GM23338 (cell line): Measurements from ENCODE around the gene ZBTB40. TPM values are rescaled to one million over a fixed set of nuclear protein-coding genes. Genes with fewer than 3 reads are reported as not detected.

Source experiments
- ATAC-seq: fragments of 200-7000 bp; cut with Tn5 transposase; 3 replicates; pipeline ENCODE4 v1.9.1; 2020
- DNase-seq: peaks from one replicate; pipeline ENCODE4 v3.0.0-alpha.2; 2015; ENCODE audit warnings: low spot score
- H2AFZ ChIP-seq: fragments of 200-600 bp; sonication (generic); 2 replicates; pipeline ENCODE4 v1.8.0; 2016; ENCODE audit warnings: antibody characterized with exemption, mild to moderate bottlenecking, moderate library complexity
- H3F3A ChIP-seq: fragments of 200-600 bp; sonication (generic); replicated peaks from 2 replicates; pipeline ENCODE4 v1.8.0; 2017; ENCODE audit warnings: antibody characterized with exemption, mixed run types, low read depth
- H3K27ac ChIP-seq: fragments of 200-600 bp; sonication (generic); 2 replicates; pipeline ENCODE4 v1.6.1; 2016; ENCODE audit warnings: low read depth
- H3K27me3 ChIP-seq: fragments of 200-600 bp; sonication (generic); 2 replicates; pipeline ENCODE4 v1.8.0; 2016; ENCODE audit warnings: mild to moderate bottlenecking, mixed run types, moderate library complexity; ENCODE audit not compliant: insufficient read depth
- H3K36me3 ChIP-seq: fragments of 200-600 bp; sonication (generic); 2 replicates; pipeline ENCODE4 v1.8.0; 2016; ENCODE audit warnings: mild to moderate bottlenecking; ENCODE audit not compliant: insufficient read depth
- H3K4me1 ChIP-seq: fragments of 200-600 bp; sonication (generic); 2 replicates; pipeline ENCODE4 v1.8.0; 2016; ENCODE audit warnings: mild to moderate bottlenecking, moderate library complexity; ENCODE audit not compliant: insufficient read depth
- H3K4me2 ChIP-seq: fragments of 200-600 bp; sonication (generic); 2 replicates; pipeline ENCODE4 v1.7.1; 2017; ENCODE audit warnings: mixed run types
- H3K4me3 ChIP-seq: fragments of 200-600 bp; sonication (generic); 2 replicates; pipeline ENCODE4 v1.6.1; 2016; ENCODE audit warnings: mixed run types
- H3K79me2 ChIP-seq: fragments of 200-600 bp; sonication (generic); replicated peaks from 2 replicates; pipeline ENCODE4 v1.8.0; 2017; ENCODE audit warnings: mild to moderate bottlenecking; ENCODE audit not compliant: insufficient read depth
- H3K9me2 ChIP-seq: fragments of 200-600 bp; sonication (generic); 2 replicates; pipeline ENCODE4 v1.8.0; 2017; ENCODE audit not compliant: insufficient read depth
- H4K20me1 ChIP-seq: fragments of 200-600 bp; sonication (generic); replicated peaks from 2 replicates; pipeline ENCODE4 v1.8.0; 2017; ENCODE audit warnings: mild to moderate bottlenecking; ENCODE audit not compliant: insufficient read depth
- H3K27ac Mint-ChIP-seq: 2 replicates; pipeline ENCODE4 v1.8.0; 2020; ENCODE audit warnings: inconsistent platforms, mild to moderate bottlenecking, moderate library complexity, mixed read lengths
- H3K27me3 Mint-ChIP-seq: 3 replicates; pipeline ENCODE4 v1.8.0; 2022; ENCODE audit warnings: low read depth, mild to moderate bottlenecking, moderate library complexity, mixed read lengths, inconsistent platforms; ENCODE audit not compliant: insufficient read depth, poor library complexity
- H3K36me3 Mint-ChIP-seq: 3 replicates; pipeline ENCODE4 v1.8.0; 2021; ENCODE audit warnings: low read depth, mild to moderate bottlenecking, inconsistent platforms, moderate library complexity, mixed read lengths
- H3K4me1 Mint-ChIP-seq: 3 replicates; pipeline ENCODE4 v1.8.0; 2020; ENCODE audit warnings: mild to moderate bottlenecking, inconsistent platforms, mixed read lengths
- H3K4me3 Mint-ChIP-seq: 3 replicates; pipeline ENCODE4 v1.8.0; 2021; ENCODE audit warnings: moderate library complexity, mild to moderate bottlenecking, inconsistent platforms, mixed read lengths
- H3K9me3 Mint-ChIP-seq: 3 replicates; pipeline ENCODE4 v1.8.0; 2020; ENCODE audit warnings: moderate library complexity, mild to moderate bottlenecking, inconsistent platforms, mixed read lengths
- CREB1 ChIP-seq: fragments of 250-450 bp; sonication (Bioruptor Pico); IDR thresholded peaks from 2 replicates; pipeline ENCODE4 v1.5.0; 2020; ENCODE audit warnings: low read depth, mild to moderate bottlenecking, moderate library complexity
- EZH2 ChIP-seq: fragments of 200-600 bp; sonication (generic); IDR thresholded peaks from one replicate; pipeline ENCODE4 v1.8.0; 2017; ENCODE audit warnings: antibody characterized with exemption, mild to moderate bottlenecking, low read depth; ENCODE audit not compliant: unreplicated experiment
- EZH2phosphoT487 ChIP-seq: fragments of 200-600 bp; sonication (generic); IDR thresholded peaks from one replicate; pipeline ENCODE4 v1.8.1; 2018; ENCODE audit warnings: antibody characterized with exemption; ENCODE audit not compliant: unreplicated experiment
- JUNB ChIP-seq: IDR thresholded peaks from one replicate; pipeline ENCODE4 v1.6.1; 2016; ENCODE audit warnings: antibody characterized with exemption; ENCODE audit not compliant: unreplicated experiment
- POLR2AphosphoS5 ChIP-seq: IDR thresholded peaks from 2 replicates; pipeline ENCODE4 v1.6.1; 2016; ENCODE audit warnings: antibody characterized with exemption, low read depth
- STAT1 ChIP-seq: IDR thresholded peaks from one replicate; pipeline ENCODE4 v1.6.1; 2016; ENCODE audit warnings: antibody characterized with exemption; ENCODE audit not compliant: unreplicated experiment
- ZNF114 ChIP-seq: fragments of 250-450 bp; sonication (Bioruptor Pico); IDR thresholded peaks from 2 replicates; pipeline ENCODE4 v1.5.0; 2020; ENCODE audit warnings: mild to moderate bottlenecking, moderate library complexity
- ZNF331 ChIP-seq: fragments of 250-450 bp; sonication (Bioruptor Pico); IDR thresholded peaks from 2 replicates; pipeline ENCODE4 v1.5.0; 2020; ENCODE audit warnings: low read depth, mild to moderate bottlenecking, moderate library complexity
- polyA plus RNA-seq: library from polyadenylated mRNA; unstranded; fragments of >200 nt; fragmentation: Nextera tagmentation; extraction: Ambion mirVana; gene quantifications from 2 replicates; pipeline ENCODE4 v1.2.1, GENCODE V29; 2016
- total RNA-seq: library from RNA; depleted of rRNA; stranded (reverse); fragments of >200 nt; shearing (Covaris generic); gene quantifications from 2 replicates; pipeline ENCODE4 v1.2.3, GENCODE V29; 2014
- TF ChIP-seq, protein P1 (sequence below): fragments of 250-450 bp; sonication (Bioruptor Pico); IDR thresholded peaks from 2 replicates; pipeline ENCODE4 v1.5.0; 2020; ENCODE audit warnings: mild to moderate bottlenecking, moderate library complexity
- TF ChIP-seq, protein P2 (sequence below), 2 experiments: fragments of 200-600 bp in 1 of 2; sonication (generic) in 1 of 2; conservative IDR thresholded peaks; 2 replicates each; pipeline versions ENCODE4 v1.5.1 to v1.6.1; 2016 to 2017; ENCODE audit warnings: antibody characterized with exemption in 2 of 2, low read depth in 2 of 2, mild to moderate bottlenecking in 2 of 2, moderate library complexity in 1 of 2
- TF ChIP-seq, protein P3 (sequence below): IDR thresholded peaks from one replicate; pipeline ENCODE4 v1.6.1; 2018; ENCODE audit warnings: antibody characterized with exemption; ENCODE audit not compliant: unreplicated experiment

ZBTB40 gene
- total and polyA plus RNA-seq, 2 experiments from 2014 or later, result 3.1 to 22.7 TPM

DNA sequence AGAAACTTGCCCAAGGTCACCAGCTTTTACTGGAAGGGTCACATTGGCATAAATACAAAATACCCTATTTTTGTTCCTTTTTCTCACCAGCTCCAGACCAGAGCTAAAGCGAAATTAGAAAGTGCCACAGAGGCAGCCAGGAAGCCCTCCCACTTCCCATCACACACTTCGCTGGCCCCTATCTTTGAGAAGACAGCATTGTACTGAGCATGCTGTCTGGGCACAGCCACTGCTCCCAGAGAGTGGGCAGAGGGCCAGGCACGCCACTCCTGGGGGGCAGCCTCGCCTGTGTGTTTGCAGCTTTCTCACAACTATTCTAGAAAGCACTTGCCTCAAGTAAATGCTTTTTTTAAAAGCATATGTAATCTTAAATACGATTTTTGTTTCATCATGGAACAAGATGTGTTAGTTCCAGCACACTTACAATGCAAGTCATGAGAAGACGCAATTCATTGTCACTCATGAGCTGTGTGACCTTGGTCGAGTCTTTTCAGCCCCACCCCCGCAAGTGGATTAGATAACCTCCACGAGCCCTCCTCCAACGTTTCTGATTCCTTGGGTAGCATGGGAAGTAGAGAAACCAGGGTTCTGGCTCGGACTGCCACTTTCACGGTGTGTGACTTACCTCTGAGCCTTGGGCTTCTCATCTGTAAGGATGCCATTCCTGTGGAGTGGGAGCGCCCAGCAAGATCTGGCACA lies 85.9 kb downstream of the ZBTB40 start (continued):
- TF ChIP-seq, protein P1, sequence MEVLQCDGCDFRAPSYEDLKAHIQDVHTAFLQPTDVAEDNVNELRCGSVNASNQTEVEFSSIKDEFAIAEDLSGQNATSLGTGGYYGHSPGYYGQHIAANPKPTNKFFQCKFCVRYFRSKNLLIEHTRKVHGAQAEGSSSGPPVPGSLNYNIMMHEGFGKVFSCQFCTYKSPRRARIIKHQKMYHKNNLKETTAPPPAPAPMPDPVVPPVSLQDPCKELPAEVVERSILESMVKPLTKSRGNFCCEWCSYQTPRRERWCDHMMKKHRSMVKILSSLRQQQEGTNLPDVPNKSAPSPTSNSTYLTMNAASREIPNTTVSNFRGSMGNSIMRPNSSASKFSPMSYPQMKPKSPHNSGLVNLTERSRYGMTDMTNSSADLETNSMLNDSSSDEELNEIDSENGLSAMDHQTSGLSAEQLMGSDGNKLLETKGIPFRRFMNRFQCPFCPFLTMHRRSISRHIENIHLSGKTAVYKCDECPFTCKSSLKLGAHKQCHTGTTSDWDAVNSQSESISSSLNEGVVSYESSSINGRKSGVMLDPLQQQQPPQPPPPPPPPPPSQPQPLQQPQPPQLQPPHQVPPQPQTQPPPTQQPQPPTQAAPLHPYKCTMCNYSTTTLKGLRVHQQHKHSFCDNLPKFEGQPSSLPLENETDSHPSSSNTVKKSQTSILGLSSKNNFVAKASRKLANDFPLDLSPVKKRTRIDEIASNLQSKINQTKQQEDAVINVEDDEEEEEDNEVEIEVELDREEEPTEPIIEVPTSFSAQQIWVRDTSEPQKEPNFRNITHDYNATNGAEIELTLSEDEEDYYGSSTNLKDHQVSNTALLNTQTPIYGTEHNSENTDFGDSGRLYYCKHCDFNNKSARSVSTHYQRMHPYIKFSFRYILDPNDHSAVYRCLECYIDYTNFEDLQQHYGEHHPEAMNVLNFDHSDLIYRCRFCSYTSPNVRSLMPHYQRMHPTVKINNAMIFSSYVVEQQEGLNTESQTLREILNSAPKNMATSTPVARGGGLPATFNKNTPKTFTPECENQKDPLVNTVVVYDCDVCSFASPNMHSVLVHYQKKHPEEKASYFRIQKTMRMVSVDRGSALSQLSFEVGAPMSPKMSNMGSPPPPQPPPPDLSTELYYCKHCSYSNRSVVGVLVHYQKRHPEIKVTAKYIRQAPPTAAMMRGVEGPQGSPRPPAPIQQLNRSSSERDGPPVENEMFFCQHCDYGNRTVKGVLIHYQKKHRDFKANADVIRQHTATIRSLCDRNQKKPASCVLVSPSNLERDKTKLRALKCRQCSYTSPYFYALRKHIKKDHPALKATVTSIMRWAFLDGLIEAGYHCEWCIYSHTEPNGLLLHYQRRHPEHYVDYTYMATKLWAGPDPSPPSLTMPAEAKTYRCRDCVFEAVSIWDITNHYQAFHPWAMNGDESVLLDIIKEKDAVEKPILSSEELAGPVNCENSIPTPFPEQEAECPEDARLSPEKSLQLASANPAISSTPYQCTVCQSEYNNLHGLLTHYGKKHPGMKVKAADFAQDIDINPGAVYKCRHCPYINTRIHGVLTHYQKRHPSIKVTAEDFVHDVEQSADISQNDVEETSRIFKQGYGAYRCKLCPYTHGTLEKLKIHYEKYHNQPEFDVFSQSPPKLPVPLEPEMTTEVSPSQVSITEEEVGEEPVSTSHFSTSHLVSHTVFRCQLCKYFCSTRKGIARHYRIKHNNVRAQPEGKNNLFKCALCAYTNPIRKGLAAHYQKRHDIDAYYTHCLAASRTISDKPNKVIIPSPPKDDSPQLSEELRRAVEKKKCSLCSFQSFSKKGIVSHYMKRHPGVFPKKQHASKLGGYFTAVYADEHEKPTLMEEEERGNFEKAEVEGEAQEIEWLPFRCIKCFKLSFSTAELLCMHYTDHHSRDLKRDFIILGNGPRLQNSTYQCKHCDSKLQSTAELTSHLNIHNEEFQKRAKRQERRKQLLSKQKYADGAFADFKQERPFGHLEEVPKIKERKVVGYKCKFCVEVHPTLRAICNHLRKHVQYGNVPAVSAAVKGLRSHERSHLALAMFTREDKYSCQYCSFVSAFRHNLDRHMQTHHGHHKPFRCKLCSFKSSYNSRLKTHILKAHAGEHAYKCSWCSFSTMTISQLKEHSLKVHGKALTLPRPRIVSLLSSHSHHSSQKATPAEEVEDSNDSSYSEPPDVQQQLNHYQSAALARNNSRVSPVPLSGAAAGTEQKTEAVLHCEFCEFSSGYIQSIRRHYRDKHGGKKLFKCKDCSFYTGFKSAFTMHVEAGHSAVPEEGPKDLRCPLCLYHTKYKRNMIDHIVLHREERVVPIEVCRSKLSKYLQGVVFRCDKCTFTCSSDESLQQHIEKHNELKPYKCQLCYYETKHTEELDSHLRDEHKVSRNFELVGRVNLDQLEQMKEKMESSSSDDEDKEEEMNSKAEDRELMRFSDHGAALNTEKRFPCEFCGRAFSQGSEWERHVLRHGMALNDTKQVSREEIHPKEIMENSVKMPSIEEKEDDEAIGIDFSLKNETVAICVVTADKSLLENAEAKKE (CRISPR knock-in tag), result no peak
- TF ChIP-seq POLR2AphosphoS5 (no peak), ZNF331 (CRISPR knock-in tag) (no peak), CREB1 (CRISPR knock-in tag) (no peak), STAT1 (no peak), EZH2phosphoT487 (no peak)

DNA sequence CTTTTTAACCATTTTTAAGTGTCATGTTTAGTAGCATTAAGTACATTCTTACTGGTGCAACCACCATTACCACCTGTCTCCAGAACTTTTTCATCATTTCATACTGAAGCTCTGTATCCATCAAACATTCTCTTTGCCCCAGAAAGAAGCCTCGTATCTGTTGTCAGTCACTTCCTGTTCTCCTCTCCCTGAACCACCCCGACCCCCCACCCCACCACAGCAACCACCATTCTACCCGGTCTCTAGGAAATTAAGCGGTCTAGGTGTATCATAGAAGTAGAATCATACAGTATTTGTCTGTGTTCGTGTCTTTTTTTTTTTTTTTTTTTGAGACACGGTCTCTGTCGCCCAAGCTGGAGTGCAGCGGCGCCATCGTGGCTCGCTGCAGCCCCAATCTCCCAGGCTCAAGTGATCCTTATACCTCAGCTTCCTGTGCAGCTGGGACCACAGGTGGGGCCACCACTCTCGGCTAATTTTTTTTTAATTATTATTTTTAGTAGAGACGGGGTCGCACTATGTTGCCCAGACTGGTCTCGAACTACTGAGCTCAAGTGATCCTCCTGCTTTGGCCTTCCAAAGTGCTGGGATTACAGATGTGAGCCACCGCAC lies 88.0 kb downstream of the ZBTB40 start:
- H3K79me2 ChIP-seq, result no peaks in the 10 kb centered on the region
- H3K9me3 Mint-ChIP-seq, result no peaks in the 10 kb centered on the region
- H3K36me3 ChIP-seq, result no peaks in the 10 kb centered on the region
- H3F3A ChIP-seq, result no peaks in the 10 kb centered on the region
- TF ChIP-seq STAT1, result no peak
- TF ChIP-seq, protein P2, sequence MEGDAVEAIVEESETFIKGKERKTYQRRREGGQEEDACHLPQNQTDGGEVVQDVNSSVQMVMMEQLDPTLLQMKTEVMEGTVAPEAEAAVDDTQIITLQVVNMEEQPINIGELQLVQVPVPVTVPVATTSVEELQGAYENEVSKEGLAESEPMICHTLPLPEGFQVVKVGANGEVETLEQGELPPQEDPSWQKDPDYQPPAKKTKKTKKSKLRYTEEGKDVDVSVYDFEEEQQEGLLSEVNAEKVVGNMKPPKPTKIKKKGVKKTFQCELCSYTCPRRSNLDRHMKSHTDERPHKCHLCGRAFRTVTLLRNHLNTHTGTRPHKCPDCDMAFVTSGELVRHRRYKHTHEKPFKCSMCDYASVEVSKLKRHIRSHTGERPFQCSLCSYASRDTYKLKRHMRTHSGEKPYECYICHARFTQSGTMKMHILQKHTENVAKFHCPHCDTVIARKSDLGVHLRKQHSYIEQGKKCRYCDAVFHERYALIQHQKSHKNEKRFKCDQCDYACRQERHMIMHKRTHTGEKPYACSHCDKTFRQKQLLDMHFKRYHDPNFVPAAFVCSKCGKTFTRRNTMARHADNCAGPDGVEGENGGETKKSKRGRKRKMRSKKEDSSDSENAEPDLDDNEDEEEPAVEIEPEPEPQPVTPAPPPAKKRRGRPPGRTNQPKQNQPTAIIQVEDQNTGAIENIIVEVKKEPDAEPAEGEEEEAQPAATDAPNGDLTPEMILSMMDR (conservative IDR thresholded peaks at IDR 0.05; ENCODE audit: low read depth in 2 of 2), result no peak
- no peak for TF ChIP-seq ZNF114 (CRISPR knock-in tag)
- no peak for TF ChIP-seq JUNB
- TF ChIP-seq EZH2phosphoT487, result no peak
- no peak for TF ChIP-seq CREB1 (CRISPR knock-in tag)
- TF ChIP-seq, protein P3, sequence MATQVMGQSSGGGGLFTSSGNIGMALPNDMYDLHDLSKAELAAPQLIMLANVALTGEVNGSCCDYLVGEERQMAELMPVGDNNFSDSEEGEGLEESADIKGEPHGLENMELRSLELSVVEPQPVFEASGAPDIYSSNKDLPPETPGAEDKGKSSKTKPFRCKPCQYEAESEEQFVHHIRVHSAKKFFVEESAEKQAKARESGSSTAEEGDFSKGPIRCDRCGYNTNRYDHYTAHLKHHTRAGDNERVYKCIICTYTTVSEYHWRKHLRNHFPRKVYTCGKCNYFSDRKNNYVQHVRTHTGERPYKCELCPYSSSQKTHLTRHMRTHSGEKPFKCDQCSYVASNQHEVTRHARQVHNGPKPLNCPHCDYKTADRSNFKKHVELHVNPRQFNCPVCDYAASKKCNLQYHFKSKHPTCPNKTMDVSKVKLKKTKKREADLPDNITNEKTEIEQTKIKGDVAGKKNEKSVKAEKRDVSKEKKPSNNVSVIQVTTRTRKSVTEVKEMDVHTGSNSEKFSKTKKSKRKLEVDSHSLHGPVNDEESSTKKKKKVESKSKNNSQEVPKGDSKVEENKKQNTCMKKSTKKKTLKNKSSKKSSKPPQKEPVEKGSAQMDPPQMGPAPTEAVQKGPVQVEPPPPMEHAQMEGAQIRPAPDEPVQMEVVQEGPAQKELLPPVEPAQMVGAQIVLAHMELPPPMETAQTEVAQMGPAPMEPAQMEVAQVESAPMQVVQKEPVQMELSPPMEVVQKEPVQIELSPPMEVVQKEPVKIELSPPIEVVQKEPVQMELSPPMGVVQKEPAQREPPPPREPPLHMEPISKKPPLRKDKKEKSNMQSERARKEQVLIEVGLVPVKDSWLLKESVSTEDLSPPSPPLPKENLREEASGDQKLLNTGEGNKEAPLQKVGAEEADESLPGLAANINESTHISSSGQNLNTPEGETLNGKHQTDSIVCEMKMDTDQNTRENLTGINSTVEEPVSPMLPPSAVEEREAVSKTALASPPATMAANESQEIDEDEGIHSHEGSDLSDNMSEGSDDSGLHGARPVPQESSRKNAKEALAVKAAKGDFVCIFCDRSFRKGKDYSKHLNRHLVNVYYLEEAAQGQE, result no peak
- no peak for TF ChIP-seq EZH2
- H3K36me3 Mint-ChIP-seq, result no peaks in the 10 kb centered on the region
- no peak overlapping the region for H3K4me3 Mint-ChIP-seq
- H2AFZ ChIP-seq, result no peak overlapping the region
- no peak overlapping the region for H3K4me2 ChIP-seq
- no peaks in the 10 kb centered on the region for H3K9me2 ChIP-seq
- H3K4me1 Mint-ChIP-seq, result no peaks in the 10 kb centered on the region
- no peak for ATAC-seq
- H3K27me3 Mint-ChIP-seq, result peaks cover 9% of the 10 kb centered on the region
- no peaks in the 10 kb centered on the region for H3K27me3 ChIP-seq
- H3K4me3 ChIP-seq, result no peak overlapping the region
- H3K27ac ChIP-seq, result no peak overlapping the region
- DNase-seq, result no peak
- H3K27ac Mint-ChIP-seq, result no peak overlapping the region
- no peaks in the 10 kb centered on the region for H3K4me1 ChIP-seq
- no peaks in the 10 kb centered on the region for H4K20me1 ChIP-seq
